GM12872 (cell line): Measurements from ENCODE around the gene R3HDML.

Experiments
- TF ChIP-seq, protein P1 (sequence below): IDR thresholded peaks from 3 replicates; pipeline ENCODE4 v1.5.1; 2011; ENCODE audit warnings: low read depth, mild to moderate bottlenecking, low read length, moderate library complexity; ENCODE audit not compliant: insufficient read depth

The R3HDML gene

DNA sequence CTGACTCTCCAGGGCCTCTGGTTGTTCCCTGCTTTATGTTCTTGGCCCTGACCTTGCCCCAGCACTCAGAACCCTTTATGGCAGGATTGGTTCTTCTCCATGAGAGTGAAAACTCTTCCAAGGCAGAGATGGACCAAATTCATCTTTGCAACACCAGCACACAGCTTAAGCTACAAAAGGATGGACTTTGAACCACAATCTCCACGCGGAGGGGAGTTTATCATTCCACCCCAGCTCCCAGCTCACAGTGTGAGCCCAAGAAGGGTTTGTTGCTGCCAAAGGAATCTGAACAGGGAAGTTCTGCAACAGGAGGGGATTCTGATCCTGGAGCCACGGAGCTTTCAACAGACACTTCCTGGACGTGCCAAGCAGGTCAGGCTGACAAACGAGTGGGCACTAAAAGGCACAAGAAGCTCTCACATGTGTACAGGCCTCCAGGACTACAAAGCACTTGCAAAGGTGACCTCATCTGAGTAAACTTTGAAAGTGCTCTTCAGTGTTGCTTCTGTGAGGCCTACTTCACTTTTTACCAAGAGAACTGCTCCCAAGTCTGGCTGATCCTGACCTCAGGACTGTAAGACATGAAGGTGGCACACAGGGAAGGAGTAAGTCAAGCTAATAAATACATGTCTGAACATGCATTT is 34.7 kb upstream of the R3HDML start:
- TF ChIP-seq, protein P1, sequence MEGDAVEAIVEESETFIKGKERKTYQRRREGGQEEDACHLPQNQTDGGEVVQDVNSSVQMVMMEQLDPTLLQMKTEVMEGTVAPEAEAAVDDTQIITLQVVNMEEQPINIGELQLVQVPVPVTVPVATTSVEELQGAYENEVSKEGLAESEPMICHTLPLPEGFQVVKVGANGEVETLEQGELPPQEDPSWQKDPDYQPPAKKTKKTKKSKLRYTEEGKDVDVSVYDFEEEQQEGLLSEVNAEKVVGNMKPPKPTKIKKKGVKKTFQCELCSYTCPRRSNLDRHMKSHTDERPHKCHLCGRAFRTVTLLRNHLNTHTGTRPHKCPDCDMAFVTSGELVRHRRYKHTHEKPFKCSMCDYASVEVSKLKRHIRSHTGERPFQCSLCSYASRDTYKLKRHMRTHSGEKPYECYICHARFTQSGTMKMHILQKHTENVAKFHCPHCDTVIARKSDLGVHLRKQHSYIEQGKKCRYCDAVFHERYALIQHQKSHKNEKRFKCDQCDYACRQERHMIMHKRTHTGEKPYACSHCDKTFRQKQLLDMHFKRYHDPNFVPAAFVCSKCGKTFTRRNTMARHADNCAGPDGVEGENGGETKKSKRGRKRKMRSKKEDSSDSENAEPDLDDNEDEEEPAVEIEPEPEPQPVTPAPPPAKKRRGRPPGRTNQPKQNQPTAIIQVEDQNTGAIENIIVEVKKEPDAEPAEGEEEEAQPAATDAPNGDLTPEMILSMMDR: no peak

DNA sequence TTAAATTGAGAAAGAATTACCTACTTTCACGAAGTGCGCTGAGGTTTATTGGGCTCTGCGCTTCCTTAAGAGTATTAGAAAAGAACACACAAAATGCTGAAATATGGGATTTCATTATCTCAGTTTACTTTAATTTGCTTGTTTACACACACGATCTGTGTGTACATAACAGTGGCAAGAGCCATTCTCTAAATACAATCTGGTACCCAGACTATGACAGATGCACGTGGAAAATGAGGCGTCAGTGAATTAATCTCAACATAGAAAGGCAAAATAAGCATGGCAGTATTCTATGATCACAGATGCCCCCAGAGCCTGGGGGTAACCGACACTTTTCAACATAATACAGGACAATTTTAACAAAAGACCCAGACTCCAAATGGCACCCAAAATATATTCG is 34.1 kb upstream of the R3HDML start:
- TF ChIP-seq, protein P1: no peak

GRCh38 chr20:44304383-44304782 is 32.5 kb upstream of the R3HDML start:
- TF ChIP-seq, protein P1: no peak

- TF ChIP-seq, protein P1: no peak
These were observed 29.9 kb upstream of the R3HDML start for GRCh38 chr20:44306927-44307326.

GRCh38 chr20:44309763-44310663 is 26.8 kb upstream of the R3HDML start:
- TF ChIP-seq, protein P1: no peak

- TF ChIP-seq, protein P1: peak; percentile 90
These were observed 25.9 kb upstream of the R3HDML start, which contains the start of gene FITM2 for GRCh38 chr20:44310664-44311639. Gene FITM2 (minus strand): TSS chr20:44311202. CDS start chr20:44311148, 54 bp downstream.
